ENCODE results near the gene KRTCAP2. TPM values are rescaled to one million over a fixed set of nuclear protein-coding genes. Genes with fewer than 3 reads are reported as not detected.

Gene KRTCAP2
- total RNA-seq, 1 donor from 2014 or later, result 128 TPM

- Mint-ChIP-seq H3K9me3 (no peaks in the 10 kb centered on the region), H3K4me3 (no peak overlapping the region), H3K27me3 (peaks cover 22% of the 10 kb centered on the region), H3K36me3 (ENCODE audit: low read depth) (no peaks in the 10 kb centered on the region), H3K4me1 (no peaks in the 10 kb centered on the region), H3K27ac (no peak overlapping the region)
- DNase-seq (no peak), ATAC-seq (ENCODE audit: low read depth) (no peak)
- intact Hi-C loops (cut with micrococcal nuclease), result no loop called here
- no peak for TF ChIP-seq CTCF (IDR thresholded peaks at IDR 0.05)
- ChIA-PET POLR2A (no interaction called here), CTCF (interaction anchor here (0.9 kb wide), 1 partner anchor 29 kb away, joined by 3 read pairs; no protein-coding TSS in a partner anchor)
These were observed 52.9 kb downstream of the KRTCAP2 start for GRCh38 chr1:155120253-155120652.

Other genes with a start within 250 kb of the KRTCAP2 start
- gene PMVK, start 236.6 kb downstream of the KRTCAP2 start, total RNA-seq, result 24.6 and 26.3 TPM in 2 replicates
- 42.4 and 43.2 TPM in 2 replicates for gene PBXIP1, start 217.2 kb downstream of the KRTCAP2 start, total RNA-seq
- 33.1 and 38.1 TPM in 2 replicates for gene PYGO2, start 211.5 kb downstream of the KRTCAP2 start, total RNA-seq
- 59.3 and 60.9 TPM in 2 replicates for gene SHC1, start 202.6 kb downstream of the KRTCAP2 start, total RNA-seq
- 25.3 and 26.6 TPM in 2 replicates for gene CKS1B, start 198.6 kb downstream of the KRTCAP2 start, total RNA-seq
- 64.1 and 69.0 TPM in 2 replicates for gene FLAD1, start 190.0 kb downstream of the KRTCAP2 start, total RNA-seq
- 1.8 and 2.4 TPM in 2 replicates for gene LENEP, start 179.7 kb downstream of the KRTCAP2 start, total RNA-seq
- gene ZBTB7B, start 170.5 kb downstream of the KRTCAP2 start, total RNA-seq, result 56.2 and 56.6 TPM in 2 replicates
- 1.0 TPM in 1 of 2 replicates, not detected in the other for gene DCST2, start 139.5 kb downstream of the KRTCAP2 start, total RNA-seq
- gene DCST1, start 139.5 kb downstream of the KRTCAP2 start, total RNA-seq, result not detected in 2 replicates
- gene ADAM15, start 122.0 kb downstream of the KRTCAP2 start, total RNA-seq, result 11.3 and 13.7 TPM in 2 replicates
- 7.8 and 9.5 TPM in 2 replicates for gene EFNA4, start 109.6 kb downstream of the KRTCAP2 start, total RNA-seq
- gene EFNA3, start 94.5 kb downstream of the KRTCAP2 start, total RNA-seq, result 1.2 and 1.7 TPM in 2 replicates
- 0.29 TPM in 1 of 2 replicates, not detected in the other for gene EFNA1, start 45.4 kb downstream of the KRTCAP2 start, total RNA-seq
- gene SLC50A1, start 37.5 kb downstream of the KRTCAP2 start, total RNA-seq, result 77.3 and 85.2 TPM in 2 replicates
- 33.2 and 36.8 TPM in 2 replicates for gene DPM3, start 32.8 kb downstream of the KRTCAP2 start, total RNA-seq
- 1.2 and 1.9 TPM in 2 replicates for gene TRIM46, start 545 bp upstream of the KRTCAP2 start, total RNA-seq
- 9.7 and 15.3 TPM in 2 replicates for gene THBS3, start 34.6 kb upstream of the KRTCAP2 start, total RNA-seq
- 36.7 and 38.2 TPM in 2 replicates for gene MTX1, start 35.4 kb upstream of the KRTCAP2 start, total RNA-seq
- 13.7 and 14.8 TPM in 2 replicates for gene ENTREP3, start 82.2 kb upstream of the KRTCAP2 start, total RNA-seq
- 71.8 and 78.6 TPM in 2 replicates for gene SCAMP3, start 89.1 kb upstream of the KRTCAP2 start, total RNA-seq
- gene CLK2, start 100.2 kb upstream of the KRTCAP2 start, total RNA-seq, result 109 and 112 TPM in 2 replicates
- 2.7 TPM in 2 replicates for gene HCN3, start 104.2 kb upstream of the KRTCAP2 start, total RNA-seq
- gene PKLR, start 128.1 kb upstream of the KRTCAP2 start, total RNA-seq, result 0.18 TPM in 1 of 2 replicates, not detected in the other
- gene FDPS, start 135.6 kb upstream of the KRTCAP2 start, total RNA-seq, result 241 and 242 TPM in 2 replicates
- 15.0 TPM in 2 replicates for gene RUSC1, start 147.6 kb upstream of the KRTCAP2 start, total RNA-seq